H9 (cell line): ENCODE measurements around the gene MAP3K1. TPM values are rescaled to one million over a fixed set of nuclear protein-coding genes. Genes with fewer than 3 reads are reported as not detected.
A peak's percentile ranks its signal among the peaks of the same experiment; 100 is the strongest.

Source experiments
- DNase-seq: peaks from one replicate; pipeline ENCODE4 v3.0.0-alpha.2; 2017
- H2AFZ ChIP-seq: one replicate; pipeline ENCODE4 v1.6.1; 2013; ENCODE audit warnings: mild to moderate bottlenecking, low read length, control low read depth, moderate library complexity
- H2AK5ac ChIP-seq: 2 replicates; pipeline ENCODE4 v1.6.1; 2013; ENCODE audit warnings: low read length, control low read depth, mixed read lengths; ENCODE audit not compliant: insufficient read length
- H2BK120ac ChIP-seq: one replicate; pipeline ENCODE4 v1.6.1; 2013; ENCODE audit warnings: low read depth, mild to moderate bottlenecking, low read length, control low read depth, inconsistent platforms; ENCODE audit not compliant: poor library complexity, severe bottlenecking
- H2BK12ac ChIP-seq: 2 replicates; pipeline ENCODE4 v1.6.1; 2013; ENCODE audit warnings: low read length, control low read depth, mixed read lengths, low read depth; ENCODE audit not compliant: insufficient read length
- H2BK15ac ChIP-seq: 2 replicates; pipeline ENCODE4 v1.6.1; 2013; ENCODE audit warnings: low read depth, low read length, control low read depth
- H2BK20ac ChIP-seq: one replicate; pipeline ENCODE4 v1.6.1; 2013; ENCODE audit warnings: low read depth, mild to moderate bottlenecking, low read length, control low read depth, inconsistent platforms; ENCODE audit not compliant: poor library complexity, severe bottlenecking
- H2BK5ac ChIP-seq: 2 replicates; pipeline ENCODE4 v1.6.1; 2013; ENCODE audit warnings: low read length, control low read depth, mixed read lengths; ENCODE audit not compliant: insufficient read length
- H3K14ac ChIP-seq: 2 replicates; pipeline ENCODE4 v1.6.1; 2013; ENCODE audit warnings: low read length, control low read depth; ENCODE audit not compliant: insufficient read depth
- H3K18ac ChIP-seq: 2 replicates; pipeline ENCODE4 v1.6.1; 2013; ENCODE audit warnings: low read depth, mild to moderate bottlenecking, mixed read lengths, low read length, control low read depth; ENCODE audit not compliant: insufficient read length
- H3K23ac ChIP-seq: 2 replicates; pipeline ENCODE4 v1.6.1; 2013; ENCODE audit warnings: low read length, control low read depth, mixed read lengths, low read depth; ENCODE audit not compliant: insufficient read length
- H3K23me2 ChIP-seq: 2 replicates; pipeline ENCODE4 v1.6.1; 2013; ENCODE audit warnings: low read depth, mild to moderate bottlenecking, mixed read lengths, low read length, control low read depth; ENCODE audit not compliant: insufficient read length, poor library complexity, severe bottlenecking
- H3K27ac ChIP-seq: 2 replicates; pipeline ENCODE4 v1.5.1; 2013; ENCODE audit warnings: low read length, control low read depth, mixed read lengths, low read depth; ENCODE audit not compliant: insufficient read length
- H3K27me3 ChIP-seq: 2 replicates; pipeline ENCODE4 v1.6.1; 2013; ENCODE audit warnings: low read length, control low read depth, inconsistent platforms; ENCODE audit not compliant: insufficient read depth
- H3K4ac ChIP-seq: 2 replicates; pipeline ENCODE4 v1.6.1; 2013; ENCODE audit warnings: low read depth, mild to moderate bottlenecking, control low read depth, inconsistent platforms, low read length, moderate library complexity
- H3K4me1 ChIP-seq: 2 replicates; pipeline ENCODE4 v1.6.1; 2013; ENCODE audit warnings: low read length, control low read depth, inconsistent platforms; ENCODE audit not compliant: insufficient read depth
- H3K4me2 ChIP-seq: 2 replicates; pipeline ENCODE4 v1.6.1; 2013; ENCODE audit warnings: low read length, control low read depth, mixed read lengths; ENCODE audit not compliant: insufficient read length, insufficient read depth
- H3K56ac ChIP-seq: 2 replicates; pipeline ENCODE4 v1.6.1; 2013; ENCODE audit warnings: low read depth, mild to moderate bottlenecking, mixed read lengths, low read length, control low read depth; ENCODE audit not compliant: insufficient read length
- H3K79me1 ChIP-seq: 2 replicates; pipeline ENCODE4 v1.6.1; 2013; ENCODE audit warnings: low read depth, mild to moderate bottlenecking, moderate library complexity, low read length, control low read depth, inconsistent platforms; ENCODE audit not compliant: insufficient read depth, poor library complexity, severe bottlenecking
- H3K79me2 ChIP-seq: 2 replicates; pipeline ENCODE4 v1.6.1; 2013; ENCODE audit warnings: low read length, control low read depth, inconsistent platforms; ENCODE audit not compliant: insufficient read depth
- H3K9ac ChIP-seq: 2 replicates; pipeline ENCODE4 v1.6.1; 2013; ENCODE audit warnings: low read length, control low read depth, mixed read lengths; ENCODE audit not compliant: insufficient read length; ENCODE audit errors: extremely low read depth
- H3K9me3 ChIP-seq: one replicate; pipeline ENCODE4 v1.6.1; 2013; ENCODE audit warnings: low read depth, low read length, inconsistent platforms; ENCODE audit not compliant: control insufficient read depth
- H3T11ph ChIP-seq: one replicate; pipeline ENCODE4 v1.6.1; 2013; ENCODE audit warnings: mild to moderate bottlenecking, low read length, control low read depth, inconsistent platforms
- H4K20me1 ChIP-seq: one replicate; pipeline ENCODE4 v1.6.1; 2013; ENCODE audit not compliant: control insufficient read depth, insufficient read length, insufficient read depth
- H4K5ac ChIP-seq: 2 replicates; pipeline ENCODE4 v1.6.1; 2013; ENCODE audit warnings: low read depth, mild to moderate bottlenecking, mixed read lengths, low read length, control low read depth; ENCODE audit not compliant: insufficient read length
- H4K8ac ChIP-seq: replicated peaks from 2 replicates; pipeline ENCODE4 v1.6.1; 2013; ENCODE audit warnings: low read length, control low read depth, mixed read lengths, low read depth; ENCODE audit not compliant: insufficient read length
- H4K91ac ChIP-seq: 2 replicates; pipeline ENCODE4 v1.6.1; 2013; ENCODE audit warnings: low read depth, mild to moderate bottlenecking, moderate library complexity, mixed read lengths, low read length, control low read depth; ENCODE audit not compliant: insufficient read length
- H3K27ac Mint-ChIP-seq, 3 experiments: 2 replicates in 2 of 3; 3 replicates in 1 of 3; pipeline ENCODE4 v1.8.0; 2020 to 2021; ENCODE audit warnings: mixed read lengths in 3 of 3, mild to moderate bottlenecking in 1 of 3, moderate library complexity in 1 of 3
- H3K27me3 Mint-ChIP-seq: 2 replicates; pipeline ENCODE4 v1.8.0; 2021; ENCODE audit warnings: low read depth, mild to moderate bottlenecking, moderate library complexity, mixed read lengths
- H3K36me3 Mint-ChIP-seq, 3 experiments: 2 replicates in 2 of 3; 3 replicates in 1 of 3; pipeline ENCODE4 v1.8.0; 2020 to 2021; ENCODE audit warnings: low read depth in 3 of 3, mixed read lengths in 3 of 3; ENCODE audit not compliant: insufficient read depth in 1 of 3
- H3K4me1 Mint-ChIP-seq, 2 experiments: 2 replicates each; pipeline ENCODE4 v1.8.0; 2020; ENCODE audit warnings: mixed read lengths in 2 of 2
- H3K4me3 Mint-ChIP-seq, 2 experiments: 2 replicates in 1 of 2; 3 replicates in 1 of 2; pipeline ENCODE4 v1.8.0; 2020 to 2021; ENCODE audit warnings: mild to moderate bottlenecking in 2 of 2, mixed read lengths in 2 of 2, moderate library complexity in 1 of 2
- H3K9me3 Mint-ChIP-seq, 2 experiments: 2 replicates in 1 of 2; 3 replicates in 1 of 2; pipeline ENCODE4 v1.8.0; 2020; ENCODE audit warnings: mild to moderate bottlenecking in 2 of 2, mixed read lengths in 2 of 2, moderate library complexity in 1 of 2
- WGBS: extraction: QIAGEN DNeasy Blood & Tissue Kit; methylation state at CpG from one replicate; pipeline ENCODE4 v1.1.7; 2013; ENCODE audit warnings: missing lambda C conversion rate, low lambda C conversion rate, mixed read lengths; ENCODE audit not compliant: insufficient read length; ENCODE audit errors: extremely low coverage; 5-methylcytosine and 5-hydroxymethylcytosine counted together
- total RNA-seq: library from RNA; stranded (reverse); gene quantifications from 2 replicates; pipeline ENCODE4 v1.2.1, GENCODE V29; 2021
- TF ChIP-seq, protein P1 (sequence below): fragments of 200-600 bp; sonication (generic); conservative IDR thresholded peaks from 3 replicates; pipeline ENCODE4 v1.8.0; 2021; ENCODE audit warnings: antibody characterized with exemption, mild to moderate bottlenecking

Gene MAP3K1
- total RNA-seq, 1 experiment from 2014 or later: 11.1 TPM

DNA sequence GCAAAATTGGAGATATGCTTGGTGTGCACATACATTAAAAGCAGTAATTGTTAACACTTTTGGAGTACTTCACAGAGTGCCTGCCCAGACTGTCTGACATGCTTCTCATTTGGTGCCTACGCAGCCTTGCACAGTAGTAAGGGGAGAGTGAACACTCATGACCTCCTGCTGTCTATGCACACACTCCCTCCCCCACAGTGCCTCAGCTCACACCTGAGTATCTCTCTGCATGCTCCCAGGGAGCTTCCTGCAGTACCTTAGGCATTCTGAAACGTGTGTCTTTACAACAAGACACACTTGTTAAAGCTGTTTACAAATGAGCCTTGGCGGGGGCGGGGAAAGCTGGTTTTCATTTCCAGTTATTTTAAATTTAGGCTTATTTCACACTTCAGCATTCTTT lies 18.0 kb downstream of the MAP3K1 start:
- Histone ChIP-seq H2AK5ac (no peak overlapping the region), H4K5ac (no peak overlapping the region), H2BK15ac (no peak overlapping the region), H3K23me2 (no peaks in the 10 kb centered on the region), H2BK12ac (no peak overlapping the region), H3K18ac (no peak overlapping the region), H3K4me1 (peaks cover 10% of the 10 kb centered on the region), H2BK20ac (no peak overlapping the region), H2BK5ac (no peak overlapping the region), H3K27ac (no peak overlapping the region), H4K20me1 (no peaks in the 10 kb centered on the region), H3T11ph (no peak overlapping the region), H3K56ac (no peak overlapping the region), H4K91ac (no peak overlapping the region), H2AFZ (no peak overlapping the region), H3K79me2 (peaks cover 10% of the 10 kb centered on the region; the same call in 1 of the 2 replicates), H3K9ac (no peak overlapping the region), H3K9me3 (no peaks in the 10 kb centered on the region), H3K4ac (no peak overlapping the region), H3K4me2 (peak overlapping the region; percentile 11), H2BK120ac (no peak overlapping the region), H3K27me3 (no peaks in the 10 kb centered on the region), H3K79me1 (no peaks in the 10 kb centered on the region), H3K23ac (no peak overlapping the region), H3K14ac (no peak overlapping the region), H4K8ac (no peak overlapping the region)
- no peak for DNase-seq
- no CpG with 5 or more reads among the region's 4 CpGs for WGBS
- no peaks in the 10 kb centered on the region for H3K36me3 Mint-ChIP-seq
- no peaks in the 10 kb centered on the region for H3K27me3 Mint-ChIP-seq
- TF ChIP-seq, protein P1, sequence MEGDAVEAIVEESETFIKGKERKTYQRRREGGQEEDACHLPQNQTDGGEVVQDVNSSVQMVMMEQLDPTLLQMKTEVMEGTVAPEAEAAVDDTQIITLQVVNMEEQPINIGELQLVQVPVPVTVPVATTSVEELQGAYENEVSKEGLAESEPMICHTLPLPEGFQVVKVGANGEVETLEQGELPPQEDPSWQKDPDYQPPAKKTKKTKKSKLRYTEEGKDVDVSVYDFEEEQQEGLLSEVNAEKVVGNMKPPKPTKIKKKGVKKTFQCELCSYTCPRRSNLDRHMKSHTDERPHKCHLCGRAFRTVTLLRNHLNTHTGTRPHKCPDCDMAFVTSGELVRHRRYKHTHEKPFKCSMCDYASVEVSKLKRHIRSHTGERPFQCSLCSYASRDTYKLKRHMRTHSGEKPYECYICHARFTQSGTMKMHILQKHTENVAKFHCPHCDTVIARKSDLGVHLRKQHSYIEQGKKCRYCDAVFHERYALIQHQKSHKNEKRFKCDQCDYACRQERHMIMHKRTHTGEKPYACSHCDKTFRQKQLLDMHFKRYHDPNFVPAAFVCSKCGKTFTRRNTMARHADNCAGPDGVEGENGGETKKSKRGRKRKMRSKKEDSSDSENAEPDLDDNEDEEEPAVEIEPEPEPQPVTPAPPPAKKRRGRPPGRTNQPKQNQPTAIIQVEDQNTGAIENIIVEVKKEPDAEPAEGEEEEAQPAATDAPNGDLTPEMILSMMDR: no peak
- peak overlapping the region in 1 of 3 experiments; percentile 88; a peak in 3 of 7 replicates for H3K27ac Mint-ChIP-seq
- H3K4me1 Mint-ChIP-seq: peaks cover 62 to 69% of the 10 kb centered on the region in 2 experiments
- H3K4me3 Mint-ChIP-seq: 0 out of 5 replicates have a peak overlapping the region, but pooled peaks of 1 of the 2 experiments have one; percentile 10
- H3K9me3 Mint-ChIP-seq: no peaks in the 10 kb centered on the region
